HepG2 (cell line): ENCODE measurements around the gene IKBIP. TPM values are rescaled to one million over a fixed set of nuclear protein-coding genes. Genes with fewer than 3 reads are reported as not detected.

Source experiments
- ATAC-seq: fragments of 200-7000 bp; cut with Tn5 transposase; 3 replicates; pipeline ENCODE4 v1.9.1; 2020; ENCODE audit warnings: mild to moderate bottlenecking, moderate library complexity
- BruUV-seq: library from RNA; stranded (reverse); fragments of 400-500 nt; replicated peaks from 2 replicates; lab custom pipeline; 2021; lab: Mats Ljungman, UMichigan
- CTCF ChIA-PET: fragments of 300-600 bp; formaldehyde crosslinking; extraction: SDS; loops from one replicate; lab custom pipeline; 2021; ENCODE audit warnings: low total read pairs, inconsistent platforms, low intra/inter-chr PET ratio; lab: Yijun Ruan, JAX
- POLR2A ChIA-PET: fragments of 350-600 bp; sonication (Branson Sonifier 250); formaldehyde crosslinking; loops from one replicate; lab custom pipeline; 2020; ENCODE audit warnings: antibody characterized with exemption, inconsistent platforms; lab: Yijun Ruan, JAX
- DNase-seq: peaks from one replicate; pipeline ENCODE4 v3.0.0-alpha.2; 2015; ENCODE audit warnings: low spot score
- FAIRE-seq: peaks from 3 replicates; lab custom pipeline; 2011; peaks lifted over from hg19 to GRCh38; lab: Jason Lieb, UNC
- H2AFZ ChIP-seq: one replicate; pipeline ENCODE4 v1.6.1; 2011; ENCODE audit warnings: low read length, inconsistent platforms
- H3K27ac ChIP-seq: fragments of 300-600 bp; 3 replicates; pipeline ENCODE4 v1.8.0; 2011; ENCODE audit warnings: mixed run types, mild to moderate bottlenecking, mixed read lengths, low read length, inconsistent platforms; ENCODE audit not compliant: insufficient read depth; ENCODE audit errors: extremely low read length
- H3K27me3 ChIP-seq, 2 experiments: fragments of 200-600 bp in 1 of 2; 2 replicates in 1 of 2; 3 replicates in 1 of 2; pipeline versions ENCODE4 v1.6.0 to v1.8.0; 2011; ENCODE audit warnings: low read length in 2 of 2, mild to moderate bottlenecking in 2 of 2, moderate library complexity in 2 of 2, inconsistent platforms in 1 of 2; ENCODE audit not compliant: insufficient read depth in 2 of 2, control insufficient read depth in 1 of 2
- H3K36me3 ChIP-seq, 2 experiments: fragments of 200-600 bp in 1 of 2; replicated peaks in 1 of 2; 2 replicates in 1 of 2; 3 replicates in 1 of 2; pipeline versions ENCODE4 v1.5.1 to v1.8.0; 2011; ENCODE audit warnings: low read length in 2 of 2, inconsistent platforms in 1 of 2; ENCODE audit not compliant: insufficient read depth in 2 of 2, control insufficient read depth in 1 of 2
- H3K4me1 ChIP-seq: 2 replicates; pipeline ENCODE4 v1.5.1; 2012; ENCODE audit warnings: low read length, inconsistent platforms; ENCODE audit not compliant: insufficient read depth
- H3K4me2 ChIP-seq: 2 replicates; pipeline ENCODE4 v1.6.0; 2011; ENCODE audit warnings: low read depth, low read length, inconsistent platforms
- H3K4me3 ChIP-seq, 3 experiments: fragments of 200-600 bp in 1 of 3; sonication (generic), shearing (Covaris generic) in 1 of 3; replicated peaks in 1 of 3; 2 replicates each; pipeline ENCODE4 v1.5.1; 2011 to 2016; ENCODE audit warnings: low read length in 3 of 3, inconsistent platforms in 2 of 3, low read depth in 2 of 3, mild to moderate bottlenecking in 2 of 3, control low read depth in 1 of 3, mixed read lengths in 1 of 3; ENCODE audit not compliant: insufficient read depth in 1 of 3
- H3K79me2 ChIP-seq: one replicate; pipeline ENCODE4 v1.6.1; 2011; ENCODE audit warnings: low read length, inconsistent platforms; ENCODE audit not compliant: insufficient read depth
- H3K9ac ChIP-seq: 2 replicates; pipeline ENCODE4 v1.6.0; 2011; ENCODE audit warnings: mild to moderate bottlenecking, low read depth, low read length, inconsistent platforms; ENCODE audit not compliant: insufficient read depth
- H3K9me3 ChIP-seq: 2 replicates; pipeline ENCODE4 v1.5.1; 2012; ENCODE audit warnings: mild to moderate bottlenecking, low read length
- H4K20me1 ChIP-seq: 2 replicates; pipeline ENCODE4 v1.6.0; 2011; ENCODE audit warnings: inconsistent platforms, mild to moderate bottlenecking, low read length, moderate library complexity; ENCODE audit not compliant: insufficient read depth
- CBFB ChIP-seq: sonication (generic); formaldehyde crosslinking; IDR thresholded peaks from 2 replicates; pipeline ENCODE4 v1.4.0; 2020; ENCODE audit warnings: missing genetic modification reagents
- FOSL2 ChIP-seq: sonication (generic); formaldehyde crosslinking; IDR thresholded peaks from 2 replicates; pipeline ENCODE4 v1.4.0; 2020; ENCODE audit warnings: missing genetic modification reagents
- HMGXB4 ChIP-seq, 2 experiments: sonication (generic) in 1 of 2; formaldehyde crosslinking in 1 of 2; IDR thresholded peaks; 2 replicates each; pipeline versions ENCODE4 v1.4.0 to v1.6.1; 2018 to 2020; ENCODE audit warnings: missing genetic modification reagents in 2 of 2, borderline replicate concordance in 1 of 2, low read depth in 1 of 2, mild to moderate bottlenecking in 1 of 2, missing biosample characterization in 1 of 2
- MAX ChIP-seq: IDR thresholded peaks from 2 replicates; pipeline ENCODE4 v1.6.1; 2012; ENCODE audit warnings: inconsistent platforms
- MAZ ChIP-seq, 2 experiments: sonication (generic) in 1 of 2; formaldehyde crosslinking in 1 of 2; IDR thresholded peaks; 2 replicates each; pipeline versions ENCODE4 v1.5.0 to v1.6.1; 2012 to 2020; ENCODE audit warnings: low read depth in 2 of 2, mild to moderate bottlenecking in 2 of 2, borderline replicate concordance in 1 of 2, improper control_type of control experiment in 1 of 2, low read length in 1 of 2, missing genetic modification reagents in 1 of 2, moderate library complexity in 1 of 2
- PCBP1 ChIP-seq: fragments of 200-400 bp; formaldehyde crosslinking; IDR thresholded peaks from 2 replicates; pipeline ENCODE4 v1.6.1; 2017; ENCODE audit warnings: mild to moderate bottlenecking, low read depth, low read length, borderline replicate concordance
- PHF5A ChIP-seq: IDR thresholded peaks from one replicate; pipeline ENCODE4 v1.6.1; 2018; ENCODE audit warnings: low read depth, missing genetic modification reagents; ENCODE audit not compliant: unreplicated experiment
- RARA ChIP-seq: IDR thresholded peaks from 2 replicates; pipeline ENCODE4 v1.6.1; 2016; ENCODE audit warnings: missing genetic modification reagents, missing compliant biosample characterization
- ZFP36L2 ChIP-seq: sonication (generic); formaldehyde crosslinking; IDR thresholded peaks from 2 replicates; pipeline ENCODE4 v1.4.0; 2020; ENCODE audit warnings: missing genetic modification reagents
- ZNF296 ChIP-seq: sonication (generic); formaldehyde crosslinking; conservative IDR thresholded peaks from 2 replicates; pipeline ENCODE4 v1.5.0; 2020; ENCODE audit warnings: mild to moderate bottlenecking, missing genetic modification reagents
- WGBS: methylation state at CpG from one replicate; pipeline ENCODE4 v1.1.6; 2017; ENCODE audit warnings: low lambda C conversion rate; 5-methylcytosine and 5-hydroxymethylcytosine counted together
- in situ Hi-C: cut with HindIII; loops from 2 replicates; pipeline ENCODE4 v1.10.0; 2017; ENCODE audit warnings: low pct_unique_long_range_greater_than_20kb; ENCODE audit not compliant: extremely low pct_ligation_motif_present
- intact Hi-C: fragments of 100-400 bp; cut with micrococcal nuclease; formaldehyde crosslinking; loops from one replicate; pipeline ENCODE4 v1.10.0; 2022; ENCODE audit not compliant: unreplicated experiment
- polyA plus RNA-seq, 8 experiments: library from polyadenylated mRNA; depleted of rRNA in 3 of 8; stranded (reverse) in 7 of 8; unstranded in 1 of 8; fragments of >200 nt; fragmentation: Illumina TruSeq in 4 of 8; extraction: Trizol in 4 of 8; gene quantifications; 2 replicates each; pipeline versions ENCODE4 v1.2.1 to v1.2.3, GENCODE V29; 2011 to 2016; ENCODE audit warnings: low read depth in 4 of 8, missing spikeins in 1 of 8, mixed read lengths in 1 of 8; ENCODE audit not compliant: insufficient read depth in 1 of 8
- total RNA-seq, 5 experiments: library from RNA; depleted of rRNA; stranded (reverse); fragments of >200 nt; fragmentation: Illumina TruSeq; extraction: Trizol; gene quantifications; 2 replicates each; pipeline ENCODE4 v1.2.3, GENCODE V29; 2016; ENCODE audit warnings: low read depth in 1 of 5

IKBIP gene
- total and polyA plus RNA-seq, 2 of the 13 experiments (the other 11 are each of a cell fraction or from before 2014, with no cell fraction given) = 20.0 to 55.5 TPM

GRCh38 chr12:98579835-98580234, 64.8 kb downstream of the IKBIP start:
- no peak overlapping the region for H3K4me3 ChIP-seq
- H3K4me2 ChIP-seq = no peak overlapping the region
- DNase-seq = no peak
- no peaks in the 10 kb centered on the region for H3K79me2 ChIP-seq
- TF ChIP-seq MAZ (IDR thresholded peaks at IDR 0.05; ENCODE audit: borderline replicate concordance, low read depth, low read length) (no peak), MAZ (CRISPR knock-in tag; IDR thresholded peaks at IDR 0.05; ENCODE audit: low read depth) (no peak), RARA (CRISPR knock-in tag) (no peak), ZFP36L2 (CRISPR knock-in tag) (no peak), ZNF296 (CRISPR knock-in tag) (no peak), MAX (no peak), CBFB (CRISPR knock-in tag) (no peak), HMGXB4 (CRISPR knock-in tag; IDR thresholded peaks at IDR 0.05; ENCODE audit: borderline replicate concordance in 1 of 2, low read depth in 1 of 2) (no peak), FOSL2 (CRISPR knock-in tag) (no peak), PHF5A (no peak), PCBP1 (no peak)
- H3K9ac ChIP-seq = no peak overlapping the region
- H3K27me3 ChIP-seq = no peaks in the 10 kb centered on the region
- BruUV-seq = no TSS peak
- no peak for FAIRE-seq
- CTCF ChIA-PET = no interaction called here
- no peak overlapping the region for H3K27ac ChIP-seq
- no peaks in the 10 kb centered on the region for H3K9me3 ChIP-seq
- POLR2A ChIA-PET = interaction anchor here (1.9 kb wide), 1 partner anchor 13 kb away, joined by 6 read pairs; the partner anchor contains the start of gene SLC25A3
- intact Hi-C loops (no loop called here), in situ Hi-C loops (no loop called here)
- H3K36me3 ChIP-seq = no peaks in the 10 kb centered on the region
- 79% methylated on average over 3 of the region's 3 CpGs for WGBS
- no peak for ATAC-seq
- no peaks in the 10 kb centered on the region for H4K20me1 ChIP-seq
- peaks cover 24% of the 10 kb centered on the region for H3K4me1 ChIP-seq
- H2AFZ ChIP-seq = no peak overlapping the region
